CD4-positive, alpha-beta T cell (primary cell): Measurements from ENCODE around the gene SLC38A3. TPM values are rescaled to one million over a fixed set of nuclear protein-coding genes. Genes with fewer than 3 reads are reported as not detected.

Experiments
- ATAC-seq: fragments of 200-7000 bp; cut with Tn5 transposase; one replicate; pipeline ENCODE4 v1.10.0; 2022; ENCODE audit warnings: mild to moderate bottlenecking; ENCODE audit not compliant: poor library complexity
- CTCF ChIA-PET: fragments of 350-600 bp; sonication (Branson Sonifier 250); formaldehyde crosslinking; loops from one replicate; lab custom pipeline; 2021; ENCODE audit warnings: antibody characterized with exemption, inconsistent platforms; lab: Charles Lee
- POLR2A ChIA-PET: fragments of 350-600 bp; sonication (Branson Sonifier 250); formaldehyde crosslinking; loops from one replicate; lab custom pipeline; 2021; ENCODE audit warnings: antibody characterized with exemption, inconsistent platforms; lab: Charles Lee
- DNase-seq, 14 experiments: peaks; one replicate each; pipeline ENCODE4 v3.0.0-alpha.2; 2013 to 2020; ENCODE audit warnings: mixed read lengths in 2 of 14
- H3K27ac ChIP-seq, 2 donors: one replicate each; pipeline versions ENCODE4 v1.5.1 to v1.7.0; 2013; ENCODE audit warnings: low read length in 2 of 2, low read depth in 1 of 2, mild to moderate bottlenecking in 1 of 2
- H3K27me3 ChIP-seq, 2 experiments: 1 replicate in 1 of 2; 2 replicates in 1 of 2; pipeline versions ENCODE4 v1.6.1 to v1.7.0; 2013; ENCODE audit warnings: low read length in 2 of 2, control low read depth in 1 of 2, mild to moderate bottlenecking in 1 of 2, moderate library complexity in 1 of 2; ENCODE audit not compliant: insufficient read depth in 2 of 2, control insufficient read depth in 1 of 2
- H3K36me3 ChIP-seq: one replicate; pipeline ENCODE4 v1.6.1; 2013; ENCODE audit warnings: low read length, control low read depth; ENCODE audit not compliant: insufficient read depth
- H3K4me1 ChIP-seq: one replicate; pipeline ENCODE4 v1.6.1; 2013; ENCODE audit warnings: low read length, control low read depth; ENCODE audit not compliant: insufficient read depth
- H3K4me3 ChIP-seq: one replicate; pipeline ENCODE4 v1.5.1; 2013; ENCODE audit warnings: mild to moderate bottlenecking, low read length, moderate library complexity
- H3K9me3 ChIP-seq, 2 experiments: 1 replicate in 1 of 2; 2 replicates in 1 of 2; pipeline versions ENCODE4 v1.6.1 to v1.7.0; 2013; ENCODE audit warnings: low read length in 2 of 2, mild to moderate bottlenecking in 2 of 2, control low read depth in 1 of 2, moderate library complexity in 1 of 2; ENCODE audit not compliant: control insufficient read depth in 1 of 2, insufficient read depth in 1 of 2
- H3K27ac Mint-ChIP-seq: one replicate; pipeline ENCODE4 v1.8.0; 2020; ENCODE audit warnings: mixed read lengths
- H3K27me3 Mint-ChIP-seq: one replicate; pipeline ENCODE4 v1.8.0; 2021; ENCODE audit warnings: mixed read lengths
- H3K36me3 Mint-ChIP-seq: one replicate; pipeline ENCODE4 v1.8.0; 2021; ENCODE audit warnings: low read depth, mixed read lengths
- H3K4me1 Mint-ChIP-seq: one replicate; pipeline ENCODE4 v1.8.0; 2021; ENCODE audit warnings: low read depth, mixed read lengths
- H3K4me3 Mint-ChIP-seq: one replicate; pipeline ENCODE4 v1.8.0; 2020; ENCODE audit warnings: mild to moderate bottlenecking, mixed read lengths
- H3K9me3 Mint-ChIP-seq: one replicate; pipeline ENCODE4 v1.8.0; 2020; ENCODE audit warnings: mixed read lengths
- CTCF ChIP-seq: fragments of 200-600 bp; IDR thresholded peaks from one replicate; pipeline ENCODE4 v1.8.0; 2022; ENCODE audit warnings: antibody characterized with exemption, mild to moderate bottlenecking
- intact Hi-C, 2 experiments: fragments of 100-400 bp; cut with DNase I in 1 of 2; cut with micrococcal nuclease in 1 of 2; formaldehyde crosslinking; loops; one replicate each; pipeline versions ENCODE4 v1.15.1 to v1.9.0; 2023 to 2025; cut with DNase I, micrococcal nuclease
- total RNA-seq, 174 experiments: library from RNA in 2 of 174; stranded (reverse) in 2 of 174; gene quantifications; one replicate each; pipeline ENCODE4 v1.2.3 and lab custom pipeline; 2021 to 2026

Gene SLC38A3
- total RNA-seq, 2 experiments from 2014 or later, result 1.0 to 1.1 TPM

GRCh38 chr3:50174517-50174895 is 30.6 kb upstream of the SLC38A3 start:
- Mint-ChIP-seq H3K27ac (no peak overlapping the region), H3K27me3 (no peaks in the 10 kb centered on the region), H3K36me3 (no peaks in the 10 kb centered on the region), H3K4me3 (no peak overlapping the region), H3K9me3 (no peaks in the 10 kb centered on the region), H3K4me1 (no peaks in the 10 kb centered on the region)
- Histone ChIP-seq H3K36me3 (no peaks in the 10 kb centered on the region), H3K27me3 (no peaks in the 10 kb centered on the region), H3K27ac (no peak overlapping the region), H3K4me1 (peaks cover 4% of the 10 kb centered on the region), H3K9me3 (no peaks in the 10 kb centered on the region), H3K4me3 (no peak overlapping the region)
- DNase-seq (no peak), ATAC-seq (no peak)
- ChIA-PET CTCF (no interaction called here), POLR2A (no interaction called here)
- intact Hi-C loops, result no loop called here
- TF ChIP-seq CTCF, result no peak

- no peak overlapping the region for H3K27ac ChIP-seq
- DNase-seq (no peak), ATAC-seq (no peak)
- no peak overlapping the region for H3K4me3 ChIP-seq
- intact Hi-C loops, result no loop called here
- peaks cover 4% of the 10 kb centered on the region for H3K4me1 ChIP-seq
- TF ChIP-seq CTCF, result no peak
- CTCF ChIA-PET, result no interaction called here
- H3K27me3 Mint-ChIP-seq, result no peaks in the 10 kb centered on the region
- H3K9me3 Mint-ChIP-seq, result no peaks in the 10 kb centered on the region
- no peak overlapping the region for H3K4me3 Mint-ChIP-seq
- no peak overlapping the region for H3K27ac Mint-ChIP-seq
- no peaks in the 10 kb centered on the region for H3K36me3 ChIP-seq
- no peaks in the 10 kb centered on the region for H3K4me1 Mint-ChIP-seq
- no peaks in the 10 kb centered on the region for H3K36me3 Mint-ChIP-seq
- POLR2A ChIA-PET, result no interaction called here
- H3K27me3 ChIP-seq, result no peaks in the 10 kb centered on the region
- H3K9me3 ChIP-seq, result no peaks in the 10 kb centered on the region
These were observed 30.0 kb upstream of the SLC38A3 start for GRCh38 chr3:50174947-50175524.

GRCh38 chr3:50177346-50177745 is 27.7 kb upstream of the SLC38A3 start:
- no peaks in the 10 kb centered on the region for H3K36me3 Mint-ChIP-seq
- no peaks in the 10 kb centered on the region for H3K4me1 Mint-ChIP-seq
- no peaks in the 10 kb centered on the region for H3K9me3 ChIP-seq
- CTCF ChIA-PET, result no interaction called here
- peaks cover 4% of the 10 kb centered on the region for H3K4me1 ChIP-seq
- no peak for DNase-seq
- intact Hi-C loops, result no loop called here
- H3K36me3 ChIP-seq, result no peaks in the 10 kb centered on the region
- no peak for ATAC-seq
- no peak overlapping the region for H3K27ac Mint-ChIP-seq
- POLR2A ChIA-PET, result no interaction called here
- no peaks in the 10 kb centered on the region for H3K27me3 ChIP-seq
- H3K9me3 Mint-ChIP-seq, result no peaks in the 10 kb centered on the region
- TF ChIP-seq CTCF, result no peak
- H3K27ac ChIP-seq, result no peak overlapping the region
- no peak overlapping the region for H3K4me3 Mint-ChIP-seq
- H3K27me3 Mint-ChIP-seq, result no peaks in the 10 kb centered on the region
- no peak overlapping the region for H3K4me3 ChIP-seq
